SK-N-MC (cell line): ENCODE measurements around the gene VAV3.
A peak's percentile ranks its signal among the peaks of the same experiment; 100 is the strongest.
"Not testable (repeated sequence)": the region's sequence is repeated elsewhere in the genome, so short reads cannot be mapped to it uniquely, and the experiment has no call there.

Source experiments
- DNase-seq: peaks from one replicate; pipeline ENCODE4 v3.0.0-alpha.2; 2011; ENCODE audit warnings: low read depth, low spot score
- H3K27ac ChIP-seq: fragments of 200-600 bp; sonication (generic); 2 replicates; pipeline ENCODE4 v1.5.1; 2016; ENCODE audit warnings: mixed run types
- H3K36me3 ChIP-seq: fragments of 200-600 bp; sonication (generic); 2 replicates; pipeline ENCODE4 v1.6.1; 2017; ENCODE audit warnings: antibody characterized with exemption, low read length, mixed read lengths; ENCODE audit not compliant: insufficient read depth
- H3K4me3 ChIP-seq: fragments of 200-600 bp; sonication (generic); 2 replicates; pipeline ENCODE4 v1.5.1; 2016
- H3K9ac ChIP-seq: fragments of 200-600 bp; sonication (generic); 2 replicates; pipeline ENCODE4 v1.8.0; 2017; ENCODE audit warnings: mixed run types, mixed read lengths; ENCODE audit not compliant: insufficient read length
- H3K9me3 ChIP-seq: fragments of 200-600 bp; sonication (generic); 2 replicates; pipeline ENCODE4 v1.6.1; 2017; ENCODE audit warnings: low read depth, mild to moderate bottlenecking, antibody characterized with exemption, low read length, moderate library complexity, mixed read lengths
- EZH2 ChIP-seq: fragments of 200-600 bp; sonication (generic); IDR thresholded peaks from one replicate; pipeline ENCODE4 v1.6.1; 2017; ENCODE audit warnings: antibody characterized with exemption
- FOXP2 ChIP-seq: optimal IDR thresholded peaks from 2 replicates; pipeline ENCODE3; 2011; ENCODE audit warnings: mild to moderate bottlenecking, moderate library complexity; ENCODE audit not compliant: insufficient read depth; ENCODE audit errors: extremely low read length, control extremely low read depth
- POLR2AphosphoS5 ChIP-seq: IDR thresholded peaks from 2 replicates; pipeline ENCODE4 v1.6.1; 2012; ENCODE audit warnings: mild to moderate bottlenecking, low read depth, low read length, borderline replicate concordance

Gene VAV3

DNA sequence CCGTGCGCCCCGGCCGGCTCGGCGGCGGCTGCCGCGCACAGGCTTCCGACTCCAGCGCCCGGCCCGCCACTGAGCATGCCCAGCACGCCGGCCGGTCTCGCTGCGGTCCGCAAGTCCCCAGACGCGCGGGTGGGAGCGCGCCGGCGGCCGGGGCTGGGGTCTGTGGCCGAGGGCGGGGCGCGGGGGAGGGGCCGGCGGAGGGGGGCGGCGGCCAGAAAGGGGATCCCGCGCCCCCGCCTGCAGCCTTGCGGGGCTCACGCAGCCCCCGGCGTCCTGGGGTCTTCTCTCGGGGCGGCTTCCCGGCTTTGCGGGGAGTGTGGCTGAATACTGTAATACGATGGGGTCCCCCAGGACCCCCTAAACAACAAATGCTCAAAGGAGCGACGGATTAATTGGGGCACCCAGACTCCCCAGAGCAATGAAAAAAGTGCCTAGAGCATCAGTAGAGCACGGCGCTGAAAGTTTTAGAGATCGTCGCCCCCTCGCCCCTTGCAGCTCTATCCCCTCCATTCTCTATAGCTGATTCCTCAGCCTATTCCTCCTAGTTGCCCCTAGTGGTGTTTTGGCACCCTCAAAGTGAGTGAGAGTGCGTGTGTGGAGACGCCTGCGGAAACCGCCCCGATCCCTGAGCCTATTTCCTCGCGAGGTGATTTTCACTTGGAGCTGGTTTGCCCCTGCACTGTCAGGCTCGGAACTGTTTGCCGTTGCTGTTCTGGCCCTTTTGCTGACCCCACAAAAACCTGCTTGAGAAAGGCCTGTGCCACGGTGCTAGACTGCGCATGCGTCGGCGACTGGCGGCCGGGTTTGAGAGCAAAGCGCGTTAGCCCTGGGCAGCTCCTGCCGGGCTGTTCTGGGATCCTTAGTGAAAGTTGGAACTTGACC lies at the start of gene VAV3:
Gene VAV3 (minus strand): TSS at position 71 of the 882 bp plus-strand sequence. CDS start 311 bp downstream, outside the sequence.
- peak within 1 kb of the TSS; percentile 94 for H3K4me3 ChIP-seq
- no peak within 1 kb of the TSS for H3K27ac ChIP-seq
- peak within 1 kb of the TSS; percentile 17 for H3K9ac ChIP-seq
- no peaks in the 10 kb centered on the region for H3K36me3 ChIP-seq
- H3K9me3 ChIP-seq, result no peaks in the 10 kb centered on the region
- no peak for DNase-seq
- TF ChIP-seq FOXP2, result no peak
- TF ChIP-seq EZH2, result no peak
- no peak for TF ChIP-seq POLR2AphosphoS5

DNA sequence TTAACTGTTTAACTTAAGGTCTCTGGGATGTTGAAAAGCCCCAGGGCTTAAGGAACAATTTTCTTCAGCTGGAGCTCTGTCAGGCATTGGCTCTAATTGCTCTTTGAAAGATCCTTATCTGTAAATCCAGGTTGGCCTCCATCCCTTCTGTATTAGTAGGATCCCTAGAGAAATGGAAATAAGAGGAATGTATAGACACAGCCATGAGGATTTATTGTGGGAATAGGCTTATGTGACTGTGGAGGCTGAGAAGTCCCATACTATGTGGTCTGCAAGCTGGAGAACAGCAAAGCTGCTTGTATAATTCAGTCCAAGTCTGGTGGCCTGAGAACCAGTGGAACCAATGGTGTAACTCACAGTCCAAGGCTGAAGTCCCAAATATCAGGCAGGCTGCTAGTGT lies 47.6 kb upstream of the VAV3 start:
- Histone ChIP-seq H3K9ac (no peak overlapping the region), H3K4me3 (no peak overlapping the region), H3K27ac (no peak overlapping the region), H3K9me3 (no peaks in the 10 kb centered on the region), H3K36me3 (no peaks in the 10 kb centered on the region)
- no peak for DNase-seq
- TF ChIP-seq FOXP2 (no peak), POLR2AphosphoS5 (no peak), EZH2 (no peak)

GRCh38 chr1:108011295-108011694 lies 46.3 kb upstream of the VAV3 start:
- Histone ChIP-seq H3K9ac (no peak overlapping the region), H3K4me3 (no peak overlapping the region), H3K36me3 (no peaks in the 10 kb centered on the region), H3K9me3 (no peaks in the 10 kb centered on the region), H3K27ac (no peak overlapping the region)
- TF ChIP-seq POLR2AphosphoS5, result no peak
- TF ChIP-seq FOXP2, result no peak
- TF ChIP-seq EZH2, result no peak
- DNase-seq, result no peak

- Histone ChIP-seq H3K4me3 (no peak overlapping the region), H3K9me3 (no peaks in the 10 kb centered on the region), H3K27ac (no peak overlapping the region), H3K36me3 (no peaks in the 10 kb centered on the region), H3K9ac (no peak overlapping the region)
- DNase-seq, result no peak
- no peak for TF ChIP-seq POLR2AphosphoS5
- TF ChIP-seq EZH2, result no peak
- no peak for TF ChIP-seq FOXP2
These were observed 45.6 kb upstream of the VAV3 start for GRCh38 chr1:108010581-108010980.

DNA sequence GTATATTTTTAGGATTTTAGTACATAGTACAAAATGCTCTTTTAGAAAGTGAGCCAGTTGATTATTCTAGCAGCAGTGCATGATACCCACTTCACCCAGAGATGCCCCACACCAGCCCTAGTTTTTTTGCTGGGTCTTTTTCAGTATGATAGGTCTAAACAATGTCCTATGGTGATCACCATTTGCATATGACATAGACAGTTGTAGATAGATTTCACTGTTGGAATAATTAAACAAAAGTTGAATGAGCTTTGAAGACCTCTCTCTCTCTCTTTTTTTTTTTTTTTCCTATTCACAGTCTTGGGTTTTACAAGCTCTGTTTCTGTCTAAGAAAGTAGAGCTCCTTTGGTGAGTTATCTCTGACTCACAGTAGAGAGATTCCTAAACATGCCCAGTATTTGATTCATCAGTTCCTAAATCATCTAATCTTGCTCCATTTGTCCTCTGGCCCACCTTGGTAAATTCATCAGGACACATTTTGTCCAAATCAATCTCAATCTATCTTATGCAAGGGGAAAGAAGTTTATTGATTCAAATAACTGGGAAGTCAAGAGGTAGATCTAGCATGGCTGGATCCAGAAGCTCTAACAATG lies 44.7 kb upstream of the VAV3 start:
- Histone ChIP-seq H3K9me3 (no peaks in the 10 kb centered on the region), H3K9ac (no peak overlapping the region), H3K4me3 (no peak overlapping the region), H3K27ac (no peak overlapping the region), H3K36me3 (no peaks in the 10 kb centered on the region)
- no peak for DNase-seq
- TF ChIP-seq FOXP2 (no peak), EZH2 (no peak), POLR2AphosphoS5 (no peak)

GRCh38 chr1:108007531-108007930 lies 42.6 kb upstream of the VAV3 start:
- Histone ChIP-seq H3K9me3 (no peaks in the 10 kb centered on the region), H3K36me3 (no peaks in the 10 kb centered on the region), H3K27ac (no peak overlapping the region), H3K9ac (no peak overlapping the region), H3K4me3 (no peak overlapping the region)
- TF ChIP-seq EZH2 (no peak), FOXP2 (no peak), POLR2AphosphoS5 (no peak)
- no peak for DNase-seq

GRCh38 chr1:108007070-108007469 lies 42.1 kb upstream of the VAV3 start:
- no peak for TF ChIP-seq POLR2AphosphoS5
- no peak for TF ChIP-seq FOXP2
- TF ChIP-seq EZH2, result no peak
- Histone ChIP-seq H3K27ac (no peak overlapping the region), H3K9me3 (no peaks in the 10 kb centered on the region), H3K9ac (no peak overlapping the region), H3K36me3 (no peaks in the 10 kb centered on the region), H3K4me3 (no peak overlapping the region)
- DNase-seq, result no peak

- H3K4me3 ChIP-seq, H3K27ac ChIP-seq, DNase-seq, H3K36me3 ChIP-seq, H3K9ac ChIP-seq, H3K9me3 ChIP-seq: not testable (repeated sequence)
These were observed 39.9 kb upstream of the VAV3 start for GRCh38 chr1:108004919-108005318.

DNA sequence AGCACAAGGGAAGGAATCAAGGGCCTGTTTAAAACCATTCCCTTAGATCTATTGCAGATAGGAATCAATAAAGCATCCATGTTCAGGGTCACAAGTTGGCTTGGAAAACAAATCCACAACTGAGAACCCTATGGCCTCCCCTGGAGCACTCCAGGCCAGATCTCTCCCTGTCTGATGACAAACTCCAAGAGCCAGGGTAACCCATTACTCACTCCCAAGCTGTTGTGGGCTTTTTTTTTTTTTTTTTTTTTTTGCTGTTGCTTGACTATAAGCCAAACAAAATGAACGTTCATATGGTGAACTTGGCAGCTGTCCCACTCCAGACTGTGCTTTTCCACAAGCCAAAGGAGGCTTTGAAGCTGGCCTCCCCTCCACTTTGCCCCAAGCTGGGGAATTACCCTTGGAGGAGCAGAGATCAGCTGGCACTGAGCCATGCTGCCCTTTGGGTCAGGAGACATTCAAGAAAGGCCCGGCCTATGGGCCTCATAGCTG lies 35.7 kb upstream of the VAV3 start:
- Histone ChIP-seq H3K4me3 (no peak overlapping the region), H3K36me3 (no peaks in the 10 kb centered on the region), H3K27ac (no peak overlapping the region), H3K9me3 (no peaks in the 10 kb centered on the region), H3K9ac (no peak overlapping the region)
- DNase-seq, result no peak
- no peak for TF ChIP-seq EZH2
- TF ChIP-seq FOXP2, result no peak
- TF ChIP-seq POLR2AphosphoS5, result no peak
